Liver (tissue), 9 donors: Measurements from ENCODE around the gene NFIA. TPM values are rescaled to one million over a fixed set of nuclear protein-coding genes. Genes with fewer than 3 reads are reported as not detected.

ENCODE experiments used
- DNase-seq: peaks from one replicate; pipeline ENCODE4 v3.0.0-alpha.2; 2017; ENCODE audit warnings: low spot score
- H3K27ac ChIP-seq, 2 donors: one replicate each; pipeline ENCODE4 v1.7.0; 2013; ENCODE audit warnings: inconsistent platforms in 2 of 2, low read length in 2 of 2, control low read depth in 1 of 2, low read depth in 1 of 2, mild to moderate bottlenecking in 1 of 2
- H3K27me3 ChIP-seq, 4 donors: one replicate each; pipeline versions ENCODE4 v1.6.1 to v1.7.0; 2013; ENCODE audit warnings: low read length in 3 of 4, inconsistent platforms in 1 of 4, mild to moderate bottlenecking in 1 of 4, moderate library complexity in 1 of 4; ENCODE audit not compliant: control insufficient read depth in 4 of 4, insufficient read depth in 4 of 4
- H3K36me3 ChIP-seq, 4 donors: one replicate each; pipeline versions ENCODE4 v1.6.1 to v1.7.0; 2013; ENCODE audit warnings: low read length in 3 of 4, mild to moderate bottlenecking in 3 of 4, low read depth in 1 of 4, moderate library complexity in 1 of 4; ENCODE audit not compliant: control insufficient read depth in 4 of 4, insufficient read depth in 3 of 4
- H3K4me1 ChIP-seq, 4 donors: one replicate each; pipeline versions ENCODE4 v1.6.1 to v1.7.0; 2013; ENCODE audit warnings: low read length in 3 of 4, mild to moderate bottlenecking in 3 of 4, moderate library complexity in 1 of 4; ENCODE audit not compliant: control insufficient read depth in 4 of 4, insufficient read depth in 4 of 4
- H3K4me3 ChIP-seq, 3 donors: one replicate each; pipeline versions ENCODE4 v1.6.1 to v1.7.0; 2013; ENCODE audit warnings: low read length in 3 of 3, control low read depth in 1 of 3, low read depth in 1 of 3, mild to moderate bottlenecking in 1 of 3
- H3K9ac ChIP-seq, 2 donors: one replicate each; pipeline ENCODE4 v1.7.0; 2013; ENCODE audit warnings: low read length in 2 of 2, mild to moderate bottlenecking in 2 of 2, moderate library complexity in 2 of 2, control low read depth in 1 of 2, low read depth in 1 of 2
- H3K9me3 ChIP-seq, 4 donors: one replicate each; pipeline versions ENCODE4 v1.6.1 to v1.7.0; 2013; ENCODE audit warnings: low read length in 3 of 4; ENCODE audit not compliant: control insufficient read depth in 4 of 4
- FOXA1 ChIP-seq: IDR thresholded peaks from 2 replicates; pipeline ENCODE4 v1.6.1; 2016; ENCODE audit warnings: antibody characterized with exemption
- FOXA2 ChIP-seq: IDR thresholded peaks from 2 replicates; pipeline ENCODE4 v1.6.1; 2016; ENCODE audit warnings: antibody characterized with exemption
- HNF4G ChIP-seq: IDR thresholded peaks from 2 replicates; pipeline ENCODE4 v1.6.1; 2016; ENCODE audit warnings: antibody characterized with exemption
- MAX ChIP-seq: IDR thresholded peaks from 2 replicates; pipeline ENCODE4 v1.6.1; 2016; ENCODE audit warnings: antibody characterized with exemption
- RAD21 ChIP-seq, 2 donors: IDR thresholded peaks; 2 replicates each; pipeline ENCODE4 v1.6.1; 2016; ENCODE audit warnings: antibody characterized with exemption in 2 of 2, mild to moderate bottlenecking in 2 of 2
- RXRA ChIP-seq, 2 donors: IDR thresholded peaks; 2 replicates each; pipeline ENCODE4 v1.6.1; 2017 to 2018; ENCODE audit warnings: antibody characterized with exemption in 2 of 2, mild to moderate bottlenecking in 1 of 2
- WGBS: extraction: QIAGEN DNeasy Blood & Tissue Kit; methylation state at CpG from one replicate; pipeline ENCODE4 v1.1.7; 2013; 5-methylcytosine and 5-hydroxymethylcytosine counted together
- polyA plus RNA-seq, 2 donors: library from polyadenylated mRNA; stranded (reverse) in 1 of 2; unstranded in 1 of 2; fragments of 200-250 nt in 1 of 2; fragments of >200 nt in 1 of 2; fragmentation: Nextera tagmentation in 1 of 2; extraction: Ambion mirVana in 1 of 2; gene quantifications; one replicate each; pipeline versions ENCODE4 v1.2.1 to v1.2.3, GENCODE V29; 2013 to 2015
- total RNA-seq, 2 donors: library from RNA; depleted of rRNA; stranded (reverse); fragments of >200 nt; gene quantifications; one replicate each; pipeline ENCODE4 v1.2.3, GENCODE V29; 2014
- TF ChIP-seq, protein P1 (sequence below): IDR thresholded peaks from 2 replicates; pipeline ENCODE4 v1.6.1; 2016; ENCODE audit warnings: antibody characterized with exemption, mild to moderate bottlenecking
- TF ChIP-seq, protein P2 (sequence below): IDR thresholded peaks from 2 replicates; pipeline ENCODE4 v1.6.1; 2016; ENCODE audit warnings: antibody characterized with exemption
- donor health status: healthy.
- donor health status: healthy.
- donor health status: healthy.
- donor health status: healthy.
- donor health status: healthy.

The NFIA gene
- total and polyA plus RNA-seq, 4 donors, result 6.8 to 53.7 (median 22.2) TPM

GRCh38 chr1:61142043-61142440 lies 59.7 kb downstream of the NFIA start (continued):
- no peak for TF ChIP-seq FOXA2
- TF ChIP-seq FOXA1, result no peak
- TF ChIP-seq, protein P1, sequence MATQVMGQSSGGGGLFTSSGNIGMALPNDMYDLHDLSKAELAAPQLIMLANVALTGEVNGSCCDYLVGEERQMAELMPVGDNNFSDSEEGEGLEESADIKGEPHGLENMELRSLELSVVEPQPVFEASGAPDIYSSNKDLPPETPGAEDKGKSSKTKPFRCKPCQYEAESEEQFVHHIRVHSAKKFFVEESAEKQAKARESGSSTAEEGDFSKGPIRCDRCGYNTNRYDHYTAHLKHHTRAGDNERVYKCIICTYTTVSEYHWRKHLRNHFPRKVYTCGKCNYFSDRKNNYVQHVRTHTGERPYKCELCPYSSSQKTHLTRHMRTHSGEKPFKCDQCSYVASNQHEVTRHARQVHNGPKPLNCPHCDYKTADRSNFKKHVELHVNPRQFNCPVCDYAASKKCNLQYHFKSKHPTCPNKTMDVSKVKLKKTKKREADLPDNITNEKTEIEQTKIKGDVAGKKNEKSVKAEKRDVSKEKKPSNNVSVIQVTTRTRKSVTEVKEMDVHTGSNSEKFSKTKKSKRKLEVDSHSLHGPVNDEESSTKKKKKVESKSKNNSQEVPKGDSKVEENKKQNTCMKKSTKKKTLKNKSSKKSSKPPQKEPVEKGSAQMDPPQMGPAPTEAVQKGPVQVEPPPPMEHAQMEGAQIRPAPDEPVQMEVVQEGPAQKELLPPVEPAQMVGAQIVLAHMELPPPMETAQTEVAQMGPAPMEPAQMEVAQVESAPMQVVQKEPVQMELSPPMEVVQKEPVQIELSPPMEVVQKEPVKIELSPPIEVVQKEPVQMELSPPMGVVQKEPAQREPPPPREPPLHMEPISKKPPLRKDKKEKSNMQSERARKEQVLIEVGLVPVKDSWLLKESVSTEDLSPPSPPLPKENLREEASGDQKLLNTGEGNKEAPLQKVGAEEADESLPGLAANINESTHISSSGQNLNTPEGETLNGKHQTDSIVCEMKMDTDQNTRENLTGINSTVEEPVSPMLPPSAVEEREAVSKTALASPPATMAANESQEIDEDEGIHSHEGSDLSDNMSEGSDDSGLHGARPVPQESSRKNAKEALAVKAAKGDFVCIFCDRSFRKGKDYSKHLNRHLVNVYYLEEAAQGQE, result no peak

DNA sequence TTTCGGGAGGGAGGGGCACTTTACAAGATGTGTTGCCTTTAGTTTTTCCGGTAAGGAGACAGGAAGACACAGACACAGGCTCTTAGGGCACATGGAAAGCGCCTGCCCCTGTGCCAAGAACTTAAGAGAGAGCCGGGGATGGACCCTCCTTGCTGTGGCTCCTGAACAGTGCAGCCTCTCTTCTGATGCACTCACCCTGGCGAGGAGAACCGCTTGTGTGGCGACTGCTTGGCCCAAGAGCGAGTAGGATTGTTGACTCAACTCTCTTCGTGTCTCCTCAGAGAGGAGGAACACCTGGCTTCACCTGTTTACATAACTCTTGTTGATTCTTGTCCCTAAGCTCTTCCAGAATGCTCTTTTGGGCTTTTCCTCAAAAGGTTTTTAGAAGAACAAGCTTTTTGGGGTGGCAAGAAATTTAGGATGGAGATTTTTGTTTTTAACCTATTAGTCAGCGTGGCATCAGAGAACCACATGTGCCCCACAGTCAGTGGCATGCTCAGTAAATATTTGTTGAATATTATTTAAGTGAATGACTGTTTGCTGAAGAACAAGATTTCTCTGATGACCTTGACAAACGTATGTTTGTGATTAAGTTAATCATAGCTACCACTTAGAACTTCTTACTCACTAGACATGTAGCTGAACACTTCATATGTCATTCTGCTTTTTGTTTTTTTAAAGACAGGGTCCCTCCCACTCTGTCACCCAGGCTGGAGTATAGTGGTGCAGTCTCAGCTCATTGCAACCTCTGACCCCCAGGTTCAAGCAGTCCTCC lies 60.6 kb downstream of the NFIA start:
- 56% methylated on average over 11 of the region's 11 CpGs for WGBS

More for the DNA sequence above, 60.6 kb downstream of the NFIA start:
- H3K9ac ChIP-seq, result no peak overlapping the region
- no peaks in the 10 kb centered on the region for H3K27me3 ChIP-seq
- TF ChIP-seq, protein P1, result no peak
- TF ChIP-seq HNF4G (no peak), RXRA (IDR thresholded peaks at IDR 0.05) (no peak), FOXA1 (no peak), MAX (no peak), RAD21 (IDR thresholded peaks at IDR 0.05) (no peak)
- TF ChIP-seq, protein P2, sequence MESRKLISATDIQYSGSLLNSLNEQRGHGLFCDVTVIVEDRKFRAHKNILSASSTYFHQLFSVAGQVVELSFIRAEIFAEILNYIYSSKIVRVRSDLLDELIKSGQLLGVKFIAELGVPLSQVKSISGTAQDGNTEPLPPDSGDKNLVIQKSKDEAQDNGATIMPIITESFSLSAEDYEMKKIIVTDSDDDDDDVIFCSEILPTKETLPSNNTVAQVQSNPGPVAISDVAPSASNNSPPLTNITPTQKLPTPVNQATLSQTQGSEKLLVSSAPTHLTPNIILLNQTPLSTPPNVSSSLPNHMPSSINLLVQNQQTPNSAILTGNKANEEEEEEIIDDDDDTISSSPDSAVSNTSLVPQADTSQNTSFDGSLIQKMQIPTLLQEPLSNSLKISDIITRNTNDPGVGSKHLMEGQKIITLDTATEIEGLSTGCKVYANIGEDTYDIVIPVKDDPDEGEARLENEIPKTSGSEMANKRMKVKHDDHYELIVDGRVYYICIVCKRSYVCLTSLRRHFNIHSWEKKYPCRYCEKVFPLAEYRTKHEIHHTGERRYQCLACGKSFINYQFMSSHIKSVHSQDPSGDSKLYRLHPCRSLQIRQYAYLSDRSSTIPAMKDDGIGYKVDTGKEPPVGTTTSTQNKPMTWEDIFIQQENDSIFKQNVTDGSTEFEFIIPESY, result no peak
- no peaks in the 10 kb centered on the region for H3K36me3 ChIP-seq
- H3K4me1 ChIP-seq, result peaks cover 9 to 46% (median 37%) of the 10 kb centered on the region in 4 donors
- H3K4me3 ChIP-seq, result no peak overlapping the region
- H3K27ac ChIP-seq, result peak overlapping the region; percentile 1 to 78
- no peak for DNase-seq
- H3K9me3 ChIP-seq, result no peaks in the 10 kb centered on the region
